ENCODE measurements around the gene CBX3. TPM values are rescaled to one million over a fixed set of nuclear protein-coding genes. Genes with fewer than 3 reads are reported as not detected.
"Not testable (repeated sequence)": the region's sequence is repeated elsewhere in the genome, so short reads cannot be mapped to it uniquely, and the experiment has no call there.

CBX3 gene
- polyA plus RNA-seq, 6 donors from 2014 or later = 83.0 to 153 (median 94.2) TPM

DNA sequence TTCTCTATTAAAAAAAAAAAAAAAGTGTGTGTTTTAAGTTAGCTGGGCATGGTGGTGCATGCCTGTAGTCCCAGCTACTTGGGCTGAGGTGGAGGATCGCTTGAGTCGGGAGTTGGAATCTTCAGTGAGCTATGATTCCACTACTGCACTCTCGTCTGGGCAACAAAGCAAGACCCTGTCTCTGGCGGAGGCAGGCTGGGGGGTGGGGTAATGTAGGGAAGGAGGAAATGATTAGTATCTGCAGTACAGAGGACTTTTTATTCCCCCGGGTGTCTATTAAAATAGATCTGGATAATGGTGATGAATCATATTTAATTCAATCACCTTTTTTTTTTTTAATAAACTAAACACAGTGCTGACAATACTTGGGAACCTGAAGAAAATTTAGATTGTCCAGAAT is 6.5 kb downstream of the CBX3 start:
- H3K4me1 Mint-ChIP-seq = peaks cover 14 to 45% (median 28%) of the 10 kb centered on the region in 3 donors
- no peaks in the 10 kb centered on the region for H3K9me3 Mint-ChIP-seq
- H3K27ac Mint-ChIP-seq = no peak overlapping the region
- H3K27me3 Mint-ChIP-seq = no peaks in the 10 kb centered on the region
- DNase-seq = no peak
- no peak for ATAC-seq (ENCODE audit: low read depth in 2 of 2)
- H3K36me3 Mint-ChIP-seq = peaks cover 8 to 31% of the 10 kb centered on the region in 2 donors
- no peak overlapping the region for H3K4me3 Mint-ChIP-seq

DNA sequence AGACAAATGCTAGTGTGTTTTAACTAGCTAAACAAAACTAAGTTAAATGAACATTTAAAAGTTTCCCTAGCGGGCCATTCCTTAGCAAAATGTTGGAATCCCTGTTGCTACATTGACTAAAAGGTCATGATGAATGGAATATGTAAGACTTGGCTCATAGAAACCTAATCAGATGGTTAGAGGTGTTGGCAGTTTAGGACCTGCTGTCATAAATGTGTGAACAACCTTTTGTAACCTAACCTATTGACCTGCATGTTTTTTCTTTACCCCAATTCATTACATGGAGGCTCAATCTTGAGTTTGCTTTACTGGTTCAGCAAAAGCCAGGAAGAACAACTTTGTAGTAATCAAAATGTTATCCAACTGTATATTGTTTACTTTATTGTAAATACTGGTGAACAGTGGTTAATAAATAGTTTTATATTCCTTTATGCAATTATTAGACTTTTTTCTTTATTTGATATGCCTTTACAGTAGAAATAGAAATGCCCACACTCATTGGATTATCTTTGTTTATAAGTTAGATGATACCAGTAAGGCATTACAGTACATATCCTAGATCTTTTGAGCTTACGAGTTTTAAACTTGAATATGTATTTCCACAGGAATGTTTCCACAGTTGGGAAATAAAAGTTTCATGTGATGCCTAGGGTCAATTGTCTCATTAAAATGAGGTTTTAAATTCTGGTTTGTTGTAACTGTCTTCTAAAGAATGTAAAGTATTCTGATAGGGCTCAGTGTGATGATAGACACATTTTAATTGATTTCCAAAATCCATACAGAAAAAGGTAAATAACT is 11.6 kb downstream of the CBX3 start:
- no peak for DNase-seq
- no peaks in the 10 kb centered on the region for H3K27me3 Mint-ChIP-seq
- H3K27ac Mint-ChIP-seq = peak overlapping the region in 3 of 6 donors; percentile 30 to 63 (median 51)
- no peak for ATAC-seq (ENCODE audit: low read depth in 2 of 2)
- H3K9me3 Mint-ChIP-seq = peaks cover 0 to 4% (median 0%) of the 10 kb centered on the region in 7 donors
- H3K4me3 Mint-ChIP-seq = no peak overlapping the region
- peaks cover 7 to 26% of the 10 kb centered on the region in 2 donors for H3K36me3 Mint-ChIP-seq
- H3K4me1 Mint-ChIP-seq = peaks cover 0 to 14% (median 2%) of the 10 kb centered on the region in 3 donors

DNA sequence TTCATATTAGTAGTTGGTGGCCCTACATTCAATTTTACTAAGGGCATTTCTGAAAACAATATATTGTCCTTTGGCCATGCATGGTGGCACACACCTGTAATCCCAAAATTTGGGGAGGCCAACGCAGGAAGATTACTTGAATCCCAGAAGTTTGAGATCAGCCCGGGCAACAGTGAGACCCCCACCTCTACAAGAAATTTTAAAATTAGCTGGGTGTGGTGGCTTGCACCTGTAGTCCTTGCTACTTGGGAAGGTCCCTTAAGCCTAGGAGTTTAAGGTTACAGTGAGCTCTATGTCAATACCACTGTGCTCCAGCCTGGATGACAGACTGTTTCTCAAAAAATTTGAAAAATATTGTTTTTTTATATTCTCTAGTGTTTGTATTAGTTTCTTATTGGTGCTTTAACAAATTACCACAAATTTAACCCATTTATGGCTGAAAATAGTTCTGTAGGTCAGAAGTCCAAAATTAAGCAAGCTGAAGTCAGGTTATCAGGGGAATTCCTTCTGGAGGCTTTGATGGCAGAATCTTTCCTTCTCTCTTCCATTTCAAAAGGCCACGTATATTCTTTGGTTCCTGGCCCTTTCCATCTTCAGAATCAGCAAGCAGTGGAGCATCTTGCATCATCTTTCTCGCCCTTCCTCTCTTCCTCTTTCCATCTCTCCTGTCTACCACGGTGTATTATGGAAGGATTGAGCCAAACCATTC is 12.4 kb downstream of the CBX3 start:
- DNase-seq (no peak), ATAC-seq (ENCODE audit: low read depth in 2 of 2) (no peak)
- no peak overlapping the region for H3K4me3 Mint-ChIP-seq
- H3K9me3 Mint-ChIP-seq = peaks cover 0 to 4% (median 0%) of the 10 kb centered on the region in 7 donors
- H3K27me3 Mint-ChIP-seq = no peaks in the 10 kb centered on the region
- H3K27ac Mint-ChIP-seq = no peak overlapping the region
- H3K4me1 Mint-ChIP-seq = peaks cover 0 to 14% (median 2%) of the 10 kb centered on the region in 3 donors
- peaks cover 7 to 26% of the 10 kb centered on the region in 2 donors for H3K36me3 Mint-ChIP-seq

DNA sequence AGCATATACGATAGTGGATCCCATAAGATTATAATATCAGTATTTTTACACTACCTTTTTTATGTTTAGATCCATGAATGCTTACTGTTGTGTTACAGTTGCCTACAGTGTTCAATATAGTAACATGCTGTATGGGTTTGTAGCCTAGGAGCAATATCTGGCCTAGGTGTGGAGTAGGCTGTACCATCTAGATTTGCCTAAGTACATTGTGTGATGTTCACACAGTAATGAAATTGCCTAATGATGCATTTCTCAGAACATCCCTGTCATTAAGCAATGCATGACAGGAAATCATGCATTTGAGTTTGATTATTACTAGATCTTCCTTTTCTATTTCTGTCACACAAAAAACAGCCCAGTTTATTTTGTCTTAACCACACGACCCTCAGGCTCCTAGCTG is 14.5 kb downstream of the CBX3 start:
- peaks cover 0 to 10% (median 2%) of the 10 kb centered on the region in 3 donors for H3K4me1 Mint-ChIP-seq
- H3K9me3 Mint-ChIP-seq = peaks cover 0 to 4% (median 0%) of the 10 kb centered on the region in 7 donors
- no peak overlapping the region for H3K4me3 Mint-ChIP-seq
- no peak for DNase-seq
- no peak for ATAC-seq (ENCODE audit: low read depth in 2 of 2)
- H3K36me3 Mint-ChIP-seq = peaks cover 7 to 14% of the 10 kb centered on the region in 2 donors
- no peaks in the 10 kb centered on the region for H3K27me3 Mint-ChIP-seq
- no peak overlapping the region for H3K27ac Mint-ChIP-seq

DNA sequence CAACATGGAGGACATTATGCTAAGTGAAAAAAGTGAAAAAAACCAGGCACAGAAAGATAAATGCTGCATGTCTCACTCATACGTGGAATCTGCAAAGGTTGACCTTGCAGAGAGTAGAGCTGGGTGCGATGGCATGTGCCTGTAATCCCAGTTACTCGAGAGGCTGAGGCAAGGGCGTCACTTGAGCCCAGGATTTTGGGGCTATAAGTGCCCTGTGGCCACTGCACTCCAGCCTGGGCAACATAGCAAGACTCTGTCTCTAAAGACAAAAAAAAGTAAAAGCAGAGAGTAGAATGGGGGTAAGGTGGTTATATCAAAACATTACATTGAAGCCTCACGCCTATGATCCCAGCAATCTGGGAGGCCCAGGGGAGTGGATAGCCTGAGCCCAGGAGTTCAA is 22.8 kb downstream of the CBX3 start:
- no peak overlapping the region for H3K27ac Mint-ChIP-seq
- no peaks in the 10 kb centered on the region for H3K9me3 Mint-ChIP-seq
- DNase-seq = no peak
- ATAC-seq (ENCODE audit: low read depth in 2 of 2) = no peak
- no peaks in the 10 kb centered on the region for H3K36me3 Mint-ChIP-seq
- H3K4me1 Mint-ChIP-seq = no peaks in the 10 kb centered on the region
- peaks cover 0 to 10% (median 0%) of the 10 kb centered on the region in 3 donors for H3K27me3 Mint-ChIP-seq
- no peak overlapping the region for H3K4me3 Mint-ChIP-seq

DNA sequence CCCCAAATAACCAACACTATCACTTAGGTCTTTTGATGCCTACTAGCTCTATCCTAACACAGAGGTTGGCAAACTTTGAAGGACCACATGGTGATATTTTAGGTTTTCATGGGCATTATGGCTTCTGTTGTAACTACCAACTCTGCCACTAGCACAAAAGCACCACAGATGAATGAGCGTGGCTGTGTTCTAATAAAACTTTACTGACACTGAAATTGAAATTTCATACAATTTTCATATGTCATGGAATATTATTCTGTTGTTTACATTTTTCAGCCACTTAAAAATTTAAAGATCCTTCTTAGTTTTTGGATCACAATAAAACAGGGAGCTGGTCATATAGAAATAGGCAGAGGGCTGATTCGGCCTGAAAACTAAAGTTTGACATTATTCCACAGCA is 26.4 kb downstream of the CBX3 start:
- Mint-ChIP-seq H3K9me3 (peaks cover 0 to 3% (median 0%) of the 10 kb centered on the region in 7 donors), H3K27me3 (peaks cover 0 to 15% (median 0%) of the 10 kb centered on the region in 3 donors), H3K27ac (no peak overlapping the region), H3K4me1 (no peaks in the 10 kb centered on the region), H3K4me3 (no peak overlapping the region), H3K36me3 (no peaks in the 10 kb centered on the region)
- ATAC-seq (ENCODE audit: low read depth in 2 of 2) (no peak), DNase-seq (no peak)

DNA sequence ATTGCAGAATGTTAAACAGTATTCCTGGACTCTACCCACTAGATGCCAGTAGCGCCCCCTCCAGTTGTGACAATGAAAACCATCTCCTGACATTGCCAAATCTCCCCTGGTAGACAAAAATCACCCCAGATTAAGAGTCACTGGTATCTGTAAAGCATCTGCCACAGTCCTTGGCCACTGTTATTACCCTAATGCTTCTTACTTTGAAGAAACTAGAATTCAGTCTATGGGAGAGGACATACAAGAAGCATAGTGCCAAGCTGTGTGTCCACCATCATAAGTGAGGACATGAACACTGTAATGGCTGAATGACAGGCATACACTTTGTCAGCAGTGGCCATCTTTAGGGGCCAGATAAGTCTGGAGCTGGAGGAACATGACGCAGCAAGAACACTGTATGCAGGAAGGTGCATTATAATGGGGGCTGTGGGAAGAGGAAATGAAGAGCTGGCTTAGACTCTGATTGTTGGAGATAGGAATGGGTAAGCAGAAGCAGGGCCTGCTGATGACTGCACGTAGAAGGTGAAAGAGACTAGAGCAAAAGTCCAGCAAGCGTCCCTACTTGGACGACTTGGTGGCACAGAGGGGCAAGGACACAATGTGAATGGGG is 32.5 kb downstream of the CBX3 start:
- H3K27me3 Mint-ChIP-seq = peaks cover 7 to 15% (median 8%) of the 10 kb centered on the region in 3 donors
- no peak for DNase-seq
- no peak overlapping the region for H3K27ac Mint-ChIP-seq
- H3K4me3 Mint-ChIP-seq = no peak overlapping the region
- ATAC-seq (ENCODE audit: low read depth in 2 of 2) = no peak
- no peaks in the 10 kb centered on the region for H3K36me3 Mint-ChIP-seq
- peaks cover 0 to 3% (median 0%) of the 10 kb centered on the region in 3 donors for H3K4me1 Mint-ChIP-seq
- peaks cover 0 to 3% (median 0%) of the 10 kb centered on the region in 7 donors for H3K9me3 Mint-ChIP-seq

DNA sequence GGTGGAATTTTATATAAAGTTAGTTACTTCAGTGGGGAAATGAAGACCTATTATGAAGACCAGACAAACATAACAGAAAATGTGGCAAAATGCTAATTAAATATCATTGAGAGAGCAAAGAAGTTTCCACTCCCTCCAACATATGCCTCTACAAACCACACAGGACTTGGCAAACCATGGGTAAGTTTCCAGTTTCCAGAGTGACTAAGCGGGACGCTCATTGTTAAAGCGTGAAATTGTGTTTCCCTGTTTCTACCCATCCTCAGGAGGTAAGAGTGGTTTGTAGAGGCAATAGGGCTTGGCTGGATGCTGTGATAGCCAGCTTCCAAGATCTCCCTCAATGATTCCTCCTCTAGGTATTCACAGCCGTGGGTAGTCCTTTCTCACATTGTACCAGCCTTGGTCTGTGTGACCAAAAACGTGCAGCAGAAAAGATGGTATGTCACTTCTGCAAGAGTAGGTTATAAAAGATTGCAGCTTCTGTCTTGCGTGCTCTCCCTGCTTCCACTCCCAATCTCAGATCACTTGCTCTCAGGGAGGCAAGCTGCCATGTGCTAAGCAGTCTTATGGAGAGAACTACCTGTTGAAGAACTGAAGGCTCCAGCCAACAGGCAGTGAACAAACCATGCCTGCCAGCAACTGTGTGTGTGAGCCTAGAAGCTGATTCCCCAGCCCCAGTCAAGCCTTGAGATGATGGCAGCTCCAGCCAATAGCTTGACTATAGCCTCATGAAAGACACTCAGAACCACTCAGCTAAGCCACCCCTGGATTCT is 35.7 kb downstream of the CBX3 start:
- Mint-ChIP-seq H3K9me3 (no peaks in the 10 kb centered on the region), H3K4me1 (peaks cover 0 to 3% (median 0%) of the 10 kb centered on the region in 3 donors), H3K27me3 (peaks cover 7 to 11% (median 8%) of the 10 kb centered on the region in 3 donors), H3K4me3 (no peak overlapping the region), H3K27ac (no peak overlapping the region), H3K36me3 (no peaks in the 10 kb centered on the region)
- ATAC-seq (ENCODE audit: low read depth in 2 of 2) (no peak), DNase-seq (no peak)

DNA sequence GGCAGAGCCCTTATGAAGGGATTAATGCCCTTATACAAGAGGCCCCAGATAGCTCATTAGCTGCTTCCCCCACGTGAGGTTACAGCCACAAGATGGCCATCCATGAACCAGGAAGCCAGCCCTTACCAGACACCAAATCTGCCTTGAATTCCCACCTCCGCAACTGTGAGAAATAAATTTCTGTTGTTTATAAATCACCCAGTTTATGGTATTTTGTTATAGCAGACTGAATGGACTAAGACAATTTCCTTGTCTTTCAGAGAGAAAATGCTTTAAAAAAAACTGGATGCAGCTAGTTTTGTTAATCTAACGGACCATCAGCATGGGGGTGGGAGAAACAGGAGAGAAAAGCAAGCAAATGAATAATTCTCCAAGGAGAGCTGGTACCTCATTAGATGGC is 36.5 kb downstream of the CBX3 start:
- H3K36me3 Mint-ChIP-seq = no peaks in the 10 kb centered on the region
- H3K27ac Mint-ChIP-seq = no peak overlapping the region
- no peak overlapping the region for H3K4me3 Mint-ChIP-seq
- no peak for ATAC-seq (ENCODE audit: low read depth in 2 of 2)
- DNase-seq = no peak
- H3K4me1 Mint-ChIP-seq = peaks cover 0 to 3% (median 0%) of the 10 kb centered on the region in 3 donors
- H3K27me3 Mint-ChIP-seq = peaks cover 7 to 10% (median 8%) of the 10 kb centered on the region in 3 donors
- no peaks in the 10 kb centered on the region for H3K9me3 Mint-ChIP-seq

DNA sequence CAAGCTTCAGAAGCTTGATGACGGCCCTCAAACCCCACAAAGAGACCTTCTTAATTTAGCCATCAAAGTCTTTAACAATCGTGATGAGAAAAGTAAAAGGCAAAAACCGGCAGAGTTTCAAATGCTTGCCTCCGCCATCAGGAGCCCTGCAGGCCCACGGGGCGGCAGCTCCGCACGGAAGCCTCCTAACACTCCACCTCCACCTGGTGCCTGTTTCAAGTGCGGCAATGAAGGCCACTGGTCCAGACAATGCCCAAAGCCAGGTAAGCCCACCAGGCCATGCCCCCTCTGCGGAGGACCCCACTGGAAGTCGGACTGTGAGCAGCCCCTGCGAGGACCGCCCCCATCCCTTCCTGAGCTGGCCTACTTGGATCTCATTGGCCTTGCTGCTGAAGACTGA is 43.6 kb downstream of the CBX3 start:
- Mint-ChIP-seq H3K4me3 (no peak overlapping the region), H3K27me3 (no peaks in the 10 kb centered on the region), H3K27ac (no peak overlapping the region), H3K9me3 (no peaks in the 10 kb centered on the region), H3K36me3 (no peaks in the 10 kb centered on the region), H3K4me1 (no peaks in the 10 kb centered on the region)
- DNase-seq = no peak
- ATAC-seq (ENCODE audit: low read depth in 2 of 2) = no peak

DNA sequence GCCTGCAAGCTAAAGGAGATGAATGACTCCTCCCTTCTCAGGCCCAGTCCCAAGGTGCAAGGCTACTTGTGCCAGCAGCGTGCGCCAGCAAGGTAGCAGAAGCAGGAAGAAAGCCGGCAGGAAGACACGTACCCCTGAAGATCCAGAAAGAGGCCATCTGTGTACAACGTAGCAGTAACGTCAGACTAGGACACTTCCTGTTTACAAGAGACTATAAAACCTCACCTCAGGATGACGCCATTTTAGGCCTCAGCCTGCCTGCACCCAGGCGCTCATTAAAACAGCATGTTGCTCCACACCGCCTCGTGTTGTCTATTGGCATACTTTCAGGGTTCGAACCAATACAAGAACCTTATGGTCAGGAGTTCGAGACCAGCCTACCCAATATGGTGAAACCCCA is 48.7 kb downstream of the CBX3 start:
- Mint-ChIP-seq H3K4me3 (no peak overlapping the region), H3K27ac (no peak overlapping the region), H3K9me3 (no peaks in the 10 kb centered on the region), H3K4me1 (no peaks in the 10 kb centered on the region), H3K36me3 (no peaks in the 10 kb centered on the region), H3K27me3 (peaks cover 0 to 3% (median 0%) of the 10 kb centered on the region in 3 donors)
- ATAC-seq (ENCODE audit: low read depth in 2 of 2) (no peak), DNase-seq (no peak)

DNA sequence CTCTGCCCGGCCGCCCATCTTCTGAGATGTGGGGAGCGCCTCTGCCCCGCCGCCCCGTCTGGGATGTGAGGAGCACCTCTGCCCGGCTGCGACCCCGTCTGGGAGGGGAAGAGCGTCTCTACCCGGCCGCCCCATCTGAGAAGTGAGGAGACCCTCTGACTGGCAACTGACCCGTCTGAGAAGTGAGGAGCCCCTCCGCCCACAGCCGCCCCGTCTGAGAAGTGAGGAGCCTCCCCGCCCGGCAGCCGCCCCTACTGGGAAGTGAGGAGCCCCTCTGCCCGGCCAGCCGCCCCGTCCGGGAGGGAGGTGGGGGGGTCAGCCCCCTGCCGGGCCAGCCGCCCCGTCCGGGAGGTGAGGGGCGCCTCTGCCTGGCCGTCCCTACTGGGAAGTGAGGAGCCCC is 60.3 kb downstream of the CBX3 start:
- H3K27ac Mint-ChIP-seq; ATAC-seq (ENCODE audit: low read depth in 2 of 2); H3K4me1 Mint-ChIP-seq; DNase-seq; H3K36me3 Mint-ChIP-seq; H3K9me3 Mint-ChIP-seq; H3K4me3 Mint-ChIP-seq: not testable (repeated sequence)
- H3K27me3 Mint-ChIP-seq = peaks cover 9 to 26% (median 10%) of the 10 kb centered on the region in 3 donors
